Muscle of back (tissue), 13 donors: ENCODE results near the gene PLCL2. TPM values are rescaled to one million over a fixed set of nuclear protein-coding genes. Genes with fewer than 3 reads are reported as not detected.

Experiments
- DNase-seq, 3 donors: peaks; one replicate each; pipeline versions ENCODE4 v3.0.0 to v3.0.0-alpha.2; 2013
- long read RNA-seq, 9 donors: transcript quantifications; one replicate each; lab custom pipeline, GENCODE V29; 2026
- polyA plus RNA-seq, 10 donors: library from polyadenylated mRNA; unstranded; fragments of 120-200 nt; gene quantifications; one replicate each; pipeline ENCODE4 v1.2.1, GENCODE V29; 2013; ENCODE audit not compliant: insufficient read length in 10 of 10

PLCL2 gene
- 10 to 100 TPM in 7 of 10 donors, 1 to 10 TPM in 3; 7.7 to 18.1 (median 11.4) TPM for polyA plus RNA-seq
- long read RNA-seq, donor 1: 0 reads
- long read RNA-seq, donor 2: 0 reads
- long read RNA-seq, donor 3: 0 reads
- long read RNA-seq, donor 4: 0 reads
- long read RNA-seq, donor 5: 0 reads
- long read RNA-seq, donor 6: 0 reads
- long read RNA-seq, donor 7: 0 reads
- long read RNA-seq, donor 8: 0 reads
- long read RNA-seq, donor 9: 0 reads

DNA sequence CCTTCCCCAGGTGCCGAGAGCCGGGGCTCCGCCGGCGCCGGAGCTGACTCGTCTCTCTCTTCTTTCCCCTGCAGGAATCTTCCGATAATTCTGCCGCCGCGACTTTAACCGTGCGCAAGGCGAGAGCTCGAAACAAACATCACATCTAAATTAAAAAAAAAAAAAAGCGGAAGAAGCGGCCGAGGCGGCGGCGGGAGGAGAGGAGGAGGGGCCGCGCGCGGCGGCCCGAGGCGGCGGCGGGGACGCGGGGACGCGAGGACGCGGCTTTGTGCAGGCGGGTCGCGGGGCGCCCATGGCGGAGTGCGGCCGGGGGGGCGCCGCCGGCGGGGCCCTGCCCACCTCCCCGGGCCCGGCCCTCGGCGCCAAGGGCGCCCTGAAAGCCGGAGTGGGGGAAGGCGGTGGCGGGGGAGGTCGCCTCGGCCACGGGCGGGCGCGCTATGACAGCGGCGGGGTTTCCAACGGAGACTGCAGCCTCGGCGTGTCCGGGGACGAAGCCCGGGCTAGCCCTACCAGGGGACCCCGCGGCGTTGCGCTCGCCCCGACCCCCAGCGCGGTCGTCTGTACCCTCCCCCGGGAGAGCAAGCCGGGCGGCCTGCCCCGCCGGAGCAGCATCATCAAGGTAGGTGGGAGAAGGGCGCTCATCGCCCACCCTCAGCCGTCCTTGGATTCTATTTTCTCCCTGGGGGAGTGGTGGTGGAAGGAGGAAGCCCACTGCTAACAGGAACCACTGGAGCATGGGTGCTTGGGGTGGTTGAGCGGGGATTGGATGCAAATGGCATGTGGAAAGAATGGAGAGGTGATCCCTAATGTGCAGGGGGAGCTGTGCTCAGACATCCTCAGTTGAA is at the start of gene PLCL2:
TSS of gene PLCL2 (plus strand) at position 208 of the 845 bp plus-strand sequence. CDS start at position 293, 85 bp downstream.
- peak in 2 of 3 donors; percentile 55 to 75 for DNase-seq

DNA sequence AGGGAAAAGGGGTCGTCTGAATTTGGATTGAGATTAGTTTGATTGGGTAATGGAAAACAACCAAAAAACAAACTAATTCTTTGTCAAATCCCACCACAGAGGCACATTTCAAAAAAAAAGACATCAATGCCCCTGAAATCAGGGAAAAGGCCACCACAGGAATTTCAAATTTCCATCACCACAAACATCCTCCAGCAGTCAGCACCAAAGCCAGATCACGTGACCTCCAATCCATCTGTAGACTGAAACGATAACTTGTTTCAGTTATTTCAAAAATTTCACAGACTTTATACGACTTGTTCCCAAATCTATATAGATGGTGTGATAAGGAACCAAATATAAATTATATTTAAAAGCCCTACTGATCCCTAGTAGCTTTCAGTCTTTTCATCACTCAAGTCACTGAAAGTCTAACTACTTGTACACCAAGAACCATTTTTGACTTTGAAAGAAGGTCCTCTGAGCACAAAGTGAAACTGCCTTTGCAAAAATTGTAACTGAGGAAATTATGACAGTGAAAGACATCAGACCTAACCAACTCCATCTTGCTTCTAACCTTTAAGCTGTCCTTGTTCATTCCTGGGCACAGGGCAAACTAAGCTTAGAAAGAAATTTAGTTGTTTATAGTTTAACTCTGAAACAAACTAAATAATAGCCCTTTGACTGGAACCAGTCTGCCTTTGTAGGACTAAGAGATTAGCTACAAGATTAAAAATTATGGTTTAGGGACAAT is 48.1 kb upstream of the PLCL2 start:
- no peak for DNase-seq

DNA sequence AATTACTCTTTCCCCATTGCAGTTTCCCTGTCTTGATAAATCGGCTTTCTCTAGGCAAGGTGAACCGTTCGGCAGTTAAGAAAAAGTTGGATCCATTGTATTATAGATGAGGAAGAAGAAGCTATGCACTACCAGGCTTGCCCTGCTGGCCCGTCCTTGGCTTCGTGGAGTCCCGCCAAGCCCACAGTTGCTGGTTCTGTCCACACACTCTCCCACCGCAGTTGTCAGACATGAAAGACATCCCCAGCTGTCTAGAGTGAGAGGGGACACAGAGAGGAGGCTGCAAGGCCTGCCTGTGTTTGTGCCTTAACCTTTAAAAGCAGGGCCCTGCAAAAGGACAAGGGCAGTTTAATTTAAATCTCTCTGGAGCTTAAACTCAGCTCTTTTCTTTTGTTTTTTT is 47.2 kb upstream of the PLCL2 start:
- peak; percentile 34 to 64 (median 47) for DNase-seq

DNA sequence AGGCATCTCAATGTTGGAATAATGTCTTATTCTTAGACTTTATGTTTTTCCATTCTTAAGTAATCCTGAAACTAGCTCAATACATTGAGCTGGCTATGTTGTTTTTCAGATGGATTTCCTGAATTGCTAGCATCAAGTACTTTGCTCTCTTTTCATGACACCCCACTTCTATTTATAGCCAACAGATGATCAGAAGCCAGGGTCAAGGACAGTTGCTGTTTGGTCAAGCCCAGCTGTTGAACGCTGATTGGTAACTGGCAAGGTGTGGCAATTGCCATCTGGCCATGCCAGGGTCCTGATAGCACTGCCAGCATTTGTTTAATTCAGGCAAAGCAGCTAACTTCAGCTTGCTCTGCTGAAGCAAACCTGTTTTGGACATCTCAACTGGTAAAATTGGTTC is 46.2 kb upstream of the PLCL2 start:
- peak in 1 of 3 donors; percentile 27 for DNase-seq

DNA sequence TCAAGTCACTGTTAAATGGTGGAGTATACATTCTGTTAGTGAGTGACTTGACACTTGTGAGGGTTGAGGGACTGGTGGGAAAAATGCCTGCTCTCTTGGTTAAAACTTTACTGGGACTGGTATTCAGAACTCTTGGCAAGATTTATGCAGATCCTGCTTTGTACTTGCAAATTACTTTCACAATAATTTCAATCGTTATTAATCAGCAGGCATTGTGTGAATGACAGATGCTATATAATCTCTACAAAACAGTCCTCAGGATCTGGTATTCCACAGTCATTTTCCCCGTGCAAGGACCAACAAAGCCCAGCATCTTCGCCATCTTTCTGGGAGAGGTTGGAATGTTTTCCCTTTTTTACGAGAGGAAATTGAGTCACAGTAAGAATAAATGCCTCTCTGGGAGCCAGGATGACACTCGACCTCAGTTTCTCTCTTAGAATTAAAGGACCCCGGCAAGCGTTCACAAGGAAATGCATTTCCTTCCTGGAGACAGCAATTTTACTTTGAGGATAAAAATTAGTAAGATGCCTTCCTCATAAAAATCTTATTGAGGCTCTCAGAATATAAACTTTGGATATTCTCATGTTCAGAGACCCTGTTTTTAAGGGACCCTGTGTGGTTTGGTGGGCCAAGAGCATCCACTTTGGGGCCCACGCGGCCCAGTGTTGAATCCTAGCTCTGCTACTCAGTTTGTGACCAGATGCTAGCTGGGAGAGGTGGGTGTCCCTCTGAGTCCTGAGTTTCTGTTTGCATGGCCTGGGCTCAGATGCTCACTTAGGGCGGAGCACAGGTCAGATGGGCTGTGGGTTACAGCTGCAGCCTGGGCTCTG is 45.3 kb upstream of the PLCL2 start:
- DNase-seq: no peak

DNA sequence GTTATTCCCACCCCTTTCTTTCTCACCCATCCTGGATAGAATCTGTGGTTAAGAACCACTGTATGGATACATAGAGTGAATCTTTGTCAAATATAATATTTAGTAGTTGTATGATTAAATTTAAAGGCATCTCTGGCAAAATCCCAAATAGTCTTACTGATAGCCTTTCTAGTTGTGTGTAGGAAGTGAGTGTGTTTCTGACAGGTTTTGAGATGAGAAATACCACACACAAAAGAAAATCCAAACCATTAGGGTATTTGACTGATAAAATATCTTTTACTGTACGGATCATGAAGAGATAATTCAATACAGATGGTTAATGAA is 44.7 kb upstream of the PLCL2 start:
- DNase-seq: no peak

DNA sequence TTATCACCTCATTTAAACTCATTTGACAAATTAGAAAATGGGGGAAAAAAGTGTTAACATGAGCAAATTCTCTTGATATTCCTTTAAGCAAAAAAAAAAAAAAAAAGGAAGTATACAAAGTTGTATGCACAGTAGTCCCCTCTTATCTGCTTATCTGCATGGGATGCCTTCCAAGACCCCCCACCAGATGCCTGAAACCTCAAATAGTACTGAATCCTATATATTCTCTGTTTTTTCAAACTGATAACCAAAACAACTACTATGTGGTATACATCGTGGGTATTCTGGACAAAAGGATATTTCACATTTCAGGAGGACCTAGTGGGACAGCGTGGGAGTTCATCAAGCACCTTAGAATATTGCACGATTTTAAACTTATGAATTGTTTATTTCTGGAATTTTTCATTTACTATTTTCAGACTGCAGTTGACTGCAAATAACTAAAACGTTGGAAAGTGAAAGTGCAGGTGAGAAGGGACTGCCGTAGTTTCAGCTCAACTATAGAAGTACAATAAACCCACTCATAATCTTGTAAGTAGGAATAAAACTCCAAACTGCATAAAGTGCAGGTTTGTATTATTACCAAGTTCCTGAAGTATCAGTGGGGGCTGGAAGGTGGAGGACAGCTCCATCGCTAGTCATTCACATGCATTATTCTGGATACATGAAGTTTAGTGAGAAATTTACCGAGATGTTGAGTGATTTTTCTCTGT is 43.6 kb upstream of the PLCL2 start:
- DNase-seq: no peak

DNA sequence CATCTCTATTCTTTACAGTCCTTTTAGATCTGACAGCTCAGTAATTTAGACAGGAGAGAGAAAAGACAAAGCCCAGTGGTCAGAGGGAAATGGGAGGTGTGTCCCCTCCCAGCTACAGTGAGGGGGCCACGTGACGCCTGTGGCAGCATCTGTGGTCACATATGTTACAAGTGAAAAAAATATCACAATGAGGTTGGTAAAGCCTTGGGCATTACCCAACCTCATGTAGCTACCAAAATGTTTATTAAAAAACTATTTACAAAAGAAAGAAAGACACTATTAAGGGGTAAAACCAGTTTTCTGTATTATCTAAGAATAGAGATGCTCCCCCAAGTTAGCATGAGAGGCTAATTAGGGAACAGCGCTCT is 42.9 kb upstream of the PLCL2 start:
- DNase-seq: peak in 1 of 3 donors; percentile 12

DNA sequence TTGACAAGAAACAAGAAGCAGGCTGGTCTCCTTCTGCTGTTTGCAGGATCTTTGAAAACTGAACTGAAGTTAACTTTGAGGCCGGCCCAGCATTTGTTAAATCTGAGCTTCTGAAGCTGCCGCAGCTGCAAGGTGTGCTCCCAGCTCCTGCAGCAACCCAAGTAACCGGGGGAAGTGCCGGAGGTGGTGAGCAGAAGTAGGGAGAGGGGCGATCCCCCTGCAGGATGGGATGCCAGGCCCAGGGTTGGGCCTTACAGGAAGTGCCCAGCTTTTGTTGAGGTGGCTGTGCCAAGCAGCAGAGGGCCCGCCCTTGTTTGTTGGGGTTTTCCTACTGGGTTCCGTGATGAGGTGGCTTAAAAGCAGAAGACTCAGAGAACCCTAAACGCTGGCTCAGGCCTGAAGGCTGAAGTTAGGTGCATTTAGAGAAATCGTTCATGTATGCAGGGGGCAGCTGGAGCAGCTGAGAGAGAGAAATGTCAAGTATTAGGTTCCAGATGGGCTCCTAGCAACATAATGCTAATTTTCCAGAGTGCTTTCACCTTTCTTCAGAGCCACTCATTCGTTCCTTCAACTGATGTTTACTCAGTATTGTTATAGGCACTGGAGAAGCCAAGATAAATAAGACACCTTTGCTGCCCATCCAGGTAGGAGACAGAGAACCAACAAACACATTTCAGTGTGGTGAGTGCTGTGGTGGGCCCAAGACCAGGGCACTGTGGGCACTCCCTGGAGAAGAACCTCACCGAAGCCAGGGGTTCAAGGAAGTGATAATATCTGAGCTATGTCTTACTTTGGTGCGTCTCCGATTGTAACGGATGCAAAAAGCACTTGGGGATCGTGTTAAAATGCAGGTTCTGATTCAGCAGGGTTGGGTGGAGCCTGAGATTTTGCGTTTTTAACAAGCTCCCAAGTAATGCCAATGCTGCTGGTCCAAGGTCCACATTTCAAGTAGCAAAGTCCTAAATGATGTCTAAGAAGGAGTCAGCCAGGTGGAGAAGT is 42.2 kb upstream of the PLCL2 start:
- DNase-seq: peak in 2 of 3 donors; percentile 15 to 35

DNA sequence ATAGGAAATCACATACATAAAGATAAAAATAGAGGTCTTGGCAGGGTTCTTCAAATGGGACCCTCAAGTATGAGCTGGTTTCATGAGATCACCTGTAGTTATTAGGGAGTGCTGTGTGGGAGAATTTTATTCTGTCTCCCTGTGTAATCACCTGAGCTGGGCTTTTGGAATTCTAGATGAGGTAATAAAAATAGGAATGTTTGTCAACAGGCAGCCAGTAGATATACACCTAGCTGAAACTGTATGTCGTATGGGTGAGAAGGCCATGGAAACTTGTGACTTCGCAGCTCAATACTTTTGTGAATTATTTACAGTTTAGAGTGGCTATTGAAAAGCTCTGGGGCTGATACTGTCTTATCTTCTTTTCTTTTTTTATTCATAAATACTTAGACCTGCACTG is 40.5 kb upstream of the PLCL2 start:
- DNase-seq: no peak

DNA sequence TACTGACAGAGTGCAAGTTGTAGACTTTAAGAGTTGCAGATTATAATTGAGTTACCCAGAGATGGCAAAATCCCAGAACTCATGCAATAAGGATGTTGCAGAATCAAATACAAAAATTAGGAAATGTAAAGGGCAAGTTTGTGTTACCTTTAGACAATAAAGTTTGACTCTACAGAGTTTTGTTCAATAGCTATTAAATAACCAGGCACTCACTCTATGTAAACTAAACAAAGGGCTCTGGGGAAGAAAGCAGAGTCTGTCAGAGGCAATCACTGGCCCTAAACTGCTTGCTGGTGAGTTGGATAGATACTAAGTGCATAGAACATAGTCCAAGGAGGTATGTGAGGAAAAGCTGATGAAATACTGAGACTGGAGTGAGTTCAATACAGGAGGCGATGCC is 40.0 kb upstream of the PLCL2 start:
- DNase-seq: no peak

DNA sequence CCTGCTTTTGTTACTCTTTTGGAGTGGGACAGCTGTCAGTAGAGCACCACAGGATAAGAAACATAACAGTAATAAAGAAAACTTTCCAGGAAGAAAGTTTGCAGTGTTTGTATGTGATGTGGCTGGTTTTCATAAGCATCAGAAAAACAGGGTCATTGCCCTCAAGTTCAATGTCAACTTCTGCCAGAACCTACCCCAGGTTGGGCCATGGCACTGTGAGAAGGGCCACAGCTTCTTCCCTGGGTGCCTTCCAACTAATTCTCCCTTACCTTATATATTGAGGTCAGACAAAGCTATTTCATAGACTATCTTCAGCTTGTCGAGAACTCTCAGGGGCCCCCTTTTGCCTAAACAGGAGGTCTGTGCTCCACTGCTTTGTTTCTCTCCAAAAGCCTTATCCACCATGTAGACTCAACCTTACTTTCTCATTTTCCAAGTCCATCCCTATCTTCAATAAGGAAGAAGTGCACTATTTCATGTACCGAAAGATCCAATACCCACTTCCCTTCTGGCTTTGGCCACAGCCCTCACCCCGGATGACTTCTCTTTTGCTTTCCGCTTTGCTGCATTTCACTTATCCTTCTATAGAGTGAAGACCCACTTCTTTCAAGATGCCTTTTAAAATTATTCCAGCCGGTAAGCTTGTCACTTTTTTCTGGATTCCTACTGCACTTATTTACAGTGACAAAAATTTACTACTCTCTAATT is 38.2 kb upstream of the PLCL2 start:
- DNase-seq: no peak

DNA sequence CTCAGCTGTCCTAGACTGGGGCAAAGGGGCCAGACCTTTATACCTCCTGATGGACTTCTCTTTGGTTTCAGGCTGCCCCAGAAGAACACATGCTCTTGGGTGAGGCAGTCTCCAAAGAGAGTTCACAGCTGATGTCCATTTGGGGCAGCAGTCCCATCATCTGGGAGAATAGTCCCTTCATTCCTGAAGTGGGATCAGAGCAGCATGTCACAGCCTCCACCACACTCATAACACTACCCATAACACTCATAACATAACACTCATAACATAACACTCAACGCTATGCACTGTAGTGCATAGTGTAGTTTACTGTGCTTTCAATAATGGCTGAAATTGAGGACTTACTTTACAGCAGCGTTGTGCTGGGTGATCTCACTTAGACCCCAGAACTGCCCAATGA is 36.7 kb upstream of the PLCL2 start:
- no peak for DNase-seq

DNA sequence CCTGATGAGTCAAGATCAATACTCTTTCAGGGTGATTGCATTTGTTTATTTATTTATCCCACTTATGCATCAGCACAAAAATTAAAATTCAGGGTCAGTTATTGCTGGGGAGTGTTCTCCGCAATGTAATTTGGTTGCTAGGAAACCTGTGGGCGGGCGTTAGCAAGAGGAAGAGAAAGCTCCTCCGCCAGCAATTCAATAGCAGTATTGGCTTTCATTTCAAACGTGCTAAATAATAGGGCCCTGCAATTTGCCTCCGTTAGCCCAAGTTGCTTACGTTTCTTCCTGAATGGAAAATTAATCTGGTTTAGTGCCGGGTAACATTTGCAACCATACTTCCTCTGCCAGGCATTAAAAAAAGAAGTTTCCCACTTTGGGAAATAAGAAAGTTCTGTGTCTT is 35.5 kb upstream of the PLCL2 start:
- DNase-seq: peak in 2 of 3 donors; percentile 40 to 75

DNA sequence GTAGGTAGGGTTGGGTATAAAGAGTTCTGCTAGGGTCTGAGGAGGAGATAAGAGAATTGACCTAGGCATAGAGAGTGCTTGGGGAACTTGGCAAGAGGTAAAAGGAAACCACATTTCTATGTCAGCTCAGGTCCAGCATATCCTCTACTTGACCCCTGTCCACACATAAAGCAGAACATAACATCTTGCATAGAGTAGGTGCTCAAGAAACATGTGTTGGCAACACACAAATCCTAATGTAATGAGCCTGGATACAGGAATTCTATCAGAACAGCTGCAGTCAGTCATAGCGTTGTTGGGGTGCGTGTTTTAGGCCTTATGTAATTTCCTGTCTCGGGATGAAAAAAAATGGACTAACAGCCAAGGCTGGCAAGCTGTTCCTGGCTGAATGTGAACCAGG is 35.0 kb upstream of the PLCL2 start:
- peak in 2 of 3 donors; percentile 12 to 34 for DNase-seq

DNA sequence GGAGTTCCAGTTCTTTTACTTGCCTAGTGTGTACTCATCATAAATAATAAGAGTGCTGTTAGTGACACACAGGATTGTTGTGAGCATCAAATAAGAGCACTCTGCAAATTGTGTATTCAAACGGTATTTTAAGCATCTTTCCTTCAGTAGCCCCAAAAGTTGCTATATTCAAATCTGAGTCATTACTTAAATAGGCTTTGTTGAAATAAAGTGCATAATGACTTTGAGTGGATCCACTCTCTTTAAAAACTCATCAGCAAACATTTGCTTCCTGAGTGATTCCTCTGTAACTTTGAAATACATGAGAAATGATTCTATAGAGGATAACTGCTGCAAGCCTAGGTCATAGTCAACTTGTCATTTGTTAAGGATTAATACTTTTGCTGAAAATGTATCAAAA is 29.3 kb upstream of the PLCL2 start:
- no peak for DNase-seq

DNA sequence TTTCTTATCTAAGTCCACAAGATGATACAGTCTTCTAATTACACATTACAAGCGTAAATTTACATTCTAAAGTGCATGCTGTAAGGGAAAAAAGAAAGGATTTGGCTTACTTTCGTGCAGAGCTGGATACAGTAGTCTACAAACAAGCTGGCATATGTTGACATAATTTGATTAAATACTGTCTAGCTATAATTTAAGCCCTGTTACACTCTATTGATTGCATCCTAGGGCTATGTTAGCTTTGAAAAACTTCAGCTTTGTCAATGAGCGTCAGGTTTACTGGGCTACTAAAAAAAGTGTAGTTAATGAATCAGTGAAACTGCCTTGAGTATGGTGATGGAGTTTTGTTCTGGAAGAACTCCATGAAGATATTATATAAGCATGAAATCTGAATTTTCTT is 24.5 kb upstream of the PLCL2 start:
- DNase-seq: no peak

DNA sequence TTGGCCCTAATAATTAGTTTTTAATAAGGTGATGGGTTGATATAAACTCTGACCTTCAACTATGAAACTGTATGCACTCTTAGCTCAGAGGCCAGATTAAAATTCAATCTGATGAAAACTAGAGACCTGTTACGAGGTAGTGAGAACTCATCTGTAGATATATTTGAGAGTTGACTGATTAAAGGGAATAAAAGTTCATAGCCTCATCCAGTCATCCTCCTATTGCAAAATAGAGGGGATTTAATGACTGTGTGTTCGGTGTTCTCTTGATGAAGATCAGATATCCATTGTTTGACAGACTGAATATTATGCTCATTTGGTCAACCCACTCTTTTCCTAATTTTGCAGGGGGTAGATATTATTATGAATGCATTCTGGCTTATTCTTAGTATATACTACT is 23.3 kb upstream of the PLCL2 start:
- DNase-seq: no peak

DNA sequence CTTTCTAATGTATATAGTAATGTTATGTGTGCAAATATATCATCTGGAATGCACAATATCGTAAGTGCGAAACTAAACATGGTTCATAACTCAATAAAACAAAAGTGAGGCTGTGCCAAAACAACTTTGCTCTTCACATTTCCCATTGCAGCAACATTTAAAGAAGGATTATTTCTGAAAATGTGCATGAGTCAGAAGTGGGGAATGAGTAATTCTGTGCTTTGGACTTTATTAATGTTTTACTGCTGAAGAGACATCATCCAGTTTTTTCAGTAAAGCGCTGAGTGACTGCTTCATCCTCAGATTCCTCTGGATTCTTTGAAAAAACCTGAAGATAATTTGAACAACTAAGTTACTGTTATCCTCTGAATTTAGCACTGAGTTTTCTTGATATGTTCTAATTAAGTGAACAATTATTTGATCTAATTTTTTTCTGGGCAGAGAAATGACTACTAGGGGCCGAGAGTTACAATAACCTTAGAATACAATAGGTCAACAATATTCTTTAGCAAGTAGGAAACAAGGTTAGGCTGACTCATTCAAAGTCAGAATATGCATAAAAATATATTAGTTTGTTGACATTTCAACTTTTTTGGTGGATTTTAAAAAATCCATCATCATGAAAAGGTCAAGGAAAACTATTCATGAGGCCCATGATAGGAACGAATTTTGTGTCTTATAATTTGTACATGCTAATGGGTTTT is 20.0 kb upstream of the PLCL2 start:
- DNase-seq: no peak
